Coronary artery (tissue), 2 donors: Measurements from ENCODE around the gene RGS6.
"Not testable (repeated sequence)": the region's sequence is repeated elsewhere in the genome, so short reads cannot be mapped to it uniquely, and the experiment has no call there.

Source experiments
- DNase-seq: peaks from one replicate; pipeline ENCODE4 v3.0.0-alpha.2; 2017; ENCODE audit warnings: low spot score
- H3K27ac ChIP-seq, 2 donors: fragments of 200-600 bp; sonication (generic); one replicate each; pipeline ENCODE4 v1.5.1; 2016 to 2019
- H3K4me3 ChIP-seq: fragments of 200-600 bp; sonication (generic); 2 replicates; pipeline ENCODE4 v1.5.1; 2016; ENCODE audit warnings: mild to moderate bottlenecking, moderate library complexity
- CTCF ChIP-seq: fragments of 200-600 bp; sonication (generic); IDR thresholded peaks from one replicate; pipeline ENCODE4 v1.5.1; 2019; ENCODE audit warnings: antibody characterized with exemption

Gene RGS6

DNA sequence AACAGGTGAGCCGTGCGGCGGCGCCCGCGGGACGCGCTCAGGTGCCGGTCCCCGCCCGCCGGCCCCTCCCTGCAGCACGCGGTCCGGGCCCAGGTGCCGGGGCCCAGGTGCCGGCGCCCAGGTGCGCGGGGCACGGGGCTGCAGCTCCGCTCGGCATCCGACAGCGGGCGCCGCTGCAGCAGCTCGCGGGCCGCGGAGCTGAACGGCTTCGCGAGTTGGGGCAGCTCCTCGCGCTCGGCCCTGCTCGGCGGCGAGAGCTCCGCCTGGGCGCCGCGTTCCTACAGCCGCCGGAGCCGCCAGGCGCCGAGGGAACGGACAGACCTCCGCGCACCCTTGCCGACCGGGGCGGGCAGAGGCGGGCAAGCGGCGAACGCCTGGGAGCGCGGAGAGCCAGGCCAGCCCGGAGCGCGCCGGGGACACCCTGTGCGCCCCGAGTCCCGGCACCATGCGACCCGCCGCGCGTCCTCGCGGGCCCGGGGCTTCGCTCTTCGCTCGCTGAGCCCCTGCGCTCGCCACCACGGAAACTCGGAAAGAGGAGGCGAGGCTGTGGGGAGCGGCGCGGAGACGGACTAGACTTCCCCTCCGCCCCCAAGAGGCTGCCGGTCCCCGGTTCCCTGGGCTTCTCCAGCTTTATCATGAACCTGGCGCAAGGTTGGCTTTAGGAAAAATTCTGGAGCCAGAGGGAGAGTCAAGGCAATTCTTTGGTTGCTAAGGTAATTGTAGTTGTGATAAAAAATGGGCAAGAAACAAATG, at the start of gene RGS6:
RGS6 (plus strand) TSS at position 201 of the 753 bp plus-strand sequence.
- TF ChIP-seq CTCF, result no peak
- Histone ChIP-seq H3K4me3 (peak within 1 kb of the TSS; percentile 78), H3K27ac (peak within 1 kb of the TSS; percentile 42 to 75)
- no peak for DNase-seq

GRCh38 chr14:71883094-71883493, 49.1 kb upstream of the RGS6 start:
- no peak for DNase-seq
- no peak overlapping the region for H3K27ac ChIP-seq
- no peak for TF ChIP-seq CTCF
- no peak overlapping the region for H3K4me3 ChIP-seq

DNA sequence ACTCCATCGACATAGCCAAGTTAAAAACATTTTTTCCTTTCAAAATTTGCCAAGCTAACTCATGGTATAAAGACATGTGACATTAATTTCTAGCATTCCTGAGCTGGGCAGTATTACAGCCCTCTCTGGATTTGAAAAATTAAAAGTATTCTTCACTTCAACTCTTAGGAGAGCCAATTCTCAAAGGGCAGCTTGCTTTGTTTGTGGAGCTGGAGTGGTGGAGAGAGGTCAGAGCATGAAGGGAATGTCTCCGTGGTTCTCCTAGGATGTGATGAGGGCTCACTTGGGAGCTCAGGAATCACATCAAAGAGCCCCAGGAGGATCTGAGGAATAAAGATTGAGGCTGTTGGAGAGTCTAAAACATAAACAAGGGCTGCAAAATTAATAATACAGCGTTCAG, 46.9 kb upstream of the RGS6 start:
- DNase-seq, result no peak
- no peak for TF ChIP-seq CTCF
- Histone ChIP-seq H3K4me3 (peak overlapping the region; percentile 4), H3K27ac (peak overlapping the region; percentile 9 to 69)

DNA sequence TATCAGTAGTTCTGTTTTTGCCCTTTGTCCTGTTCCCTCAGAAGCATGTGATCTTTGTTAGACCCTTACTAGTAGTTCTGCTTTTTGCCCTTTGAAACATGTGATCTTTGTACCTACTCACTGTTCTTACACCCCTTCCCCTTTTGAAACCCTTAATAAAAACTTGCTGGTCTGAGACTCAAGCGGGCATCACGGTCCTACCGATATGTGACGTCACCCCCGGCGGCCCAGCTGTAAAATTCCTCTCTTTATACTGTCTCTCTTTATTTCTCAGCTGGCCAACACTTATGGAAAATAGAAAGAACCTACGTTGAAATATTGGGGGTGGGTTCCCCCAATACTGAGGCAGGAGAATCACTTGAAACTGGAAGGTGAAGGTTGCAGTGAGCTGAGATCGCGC, 44.4 kb upstream of the RGS6 start:
- not testable (repeated sequence) for H3K4me3 ChIP-seq, H3K27ac ChIP-seq, DNase-seq

DNA sequence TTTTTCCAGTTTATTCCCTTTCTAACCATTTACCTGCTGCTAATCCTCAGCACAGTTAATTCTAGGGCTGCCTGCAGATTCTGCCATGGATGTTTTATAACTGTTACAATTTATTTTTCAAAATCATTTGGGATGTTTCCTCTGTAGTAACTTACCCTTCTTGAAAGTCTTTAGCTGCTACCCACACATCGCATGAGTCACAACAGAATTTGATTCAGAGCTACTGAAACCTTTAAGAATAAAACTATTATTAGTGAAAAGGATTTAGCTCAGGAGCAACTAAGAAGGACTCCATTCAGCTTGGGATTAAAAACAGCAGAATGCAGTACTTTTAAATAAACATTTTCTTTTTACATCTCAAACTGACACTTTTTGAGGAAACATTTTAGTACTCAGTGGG, 41.7 kb upstream of the RGS6 start:
- no peak for DNase-seq
- no peak overlapping the region for H3K27ac ChIP-seq

DNA sequence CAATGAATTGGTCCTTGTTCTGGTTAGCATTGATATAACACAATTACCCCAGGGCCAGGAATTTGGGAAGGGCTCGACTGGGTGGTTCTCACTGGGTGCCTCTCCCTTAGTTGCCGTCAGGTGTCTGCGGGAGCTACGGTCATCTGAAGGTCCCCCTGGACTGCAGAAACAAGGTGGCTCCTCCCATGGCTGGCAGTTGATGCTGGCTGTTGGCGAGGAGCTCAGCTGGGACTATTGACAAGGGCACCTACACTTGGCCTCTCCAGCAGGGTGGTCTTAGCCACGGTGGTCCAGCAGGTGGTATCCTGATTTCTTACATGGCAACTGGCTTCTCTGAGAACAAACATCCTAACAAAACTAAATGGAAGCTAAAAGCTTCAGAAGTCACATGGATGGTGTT, 41.0 kb upstream of the RGS6 start:
- Histone ChIP-seq H3K27ac (no peak overlapping the region), H3K4me3 (no peak overlapping the region)
- TF ChIP-seq CTCF, result no peak
- DNase-seq, result no peak

More for the DNA sequence above, 41.7 kb upstream of the RGS6 start:
- no peak for TF ChIP-seq CTCF
- H3K4me3 ChIP-seq, result no peak overlapping the region

DNA sequence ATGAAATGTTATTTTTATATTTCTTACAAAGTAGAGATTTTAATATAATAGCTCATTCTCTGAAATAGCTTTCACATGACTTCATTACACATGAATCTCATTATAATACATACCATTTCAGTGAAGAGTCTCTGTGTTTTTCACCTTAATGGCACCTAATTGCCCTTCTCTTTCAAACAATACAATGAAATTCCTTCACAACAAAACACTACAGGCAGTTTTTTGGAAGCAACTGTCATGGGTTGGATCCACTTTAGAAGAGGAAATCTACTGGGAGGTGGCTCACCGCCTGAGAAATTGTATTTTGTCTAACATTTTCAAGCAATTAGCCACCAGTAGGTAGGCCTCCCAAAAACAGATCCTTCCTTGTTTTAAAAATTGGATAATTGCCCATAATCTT, 40.3 kb upstream of the RGS6 start:
- H3K4me3 ChIP-seq, result no peak overlapping the region
- H3K27ac ChIP-seq, result no peak overlapping the region
- TF ChIP-seq CTCF, result no peak
- no peak for DNase-seq
